22Rv1 (cell line): Measurements from ENCODE around the gene IFITM1.
A peak's percentile ranks its signal among the peaks of the same experiment; 100 is the strongest.
"Not testable (repeated sequence)": the region's sequence is repeated elsewhere in the genome, so short reads cannot be mapped to it uniquely, and the experiment has no call there.

ENCODE experiments used
- CTCF ChIP-seq: fragments of 450-650 bp; IDR thresholded peaks from 2 replicates; pipeline ENCODE4 v1.5.1; 2017; ENCODE audit warnings: mild to moderate bottlenecking
- ZFX ChIP-seq: fragments of 450-650 bp; IDR thresholded peaks from 2 replicates; pipeline ENCODE4 v1.6.1; 2017; ENCODE audit warnings: antibody characterized with exemption, borderline replicate concordance

DNA sequence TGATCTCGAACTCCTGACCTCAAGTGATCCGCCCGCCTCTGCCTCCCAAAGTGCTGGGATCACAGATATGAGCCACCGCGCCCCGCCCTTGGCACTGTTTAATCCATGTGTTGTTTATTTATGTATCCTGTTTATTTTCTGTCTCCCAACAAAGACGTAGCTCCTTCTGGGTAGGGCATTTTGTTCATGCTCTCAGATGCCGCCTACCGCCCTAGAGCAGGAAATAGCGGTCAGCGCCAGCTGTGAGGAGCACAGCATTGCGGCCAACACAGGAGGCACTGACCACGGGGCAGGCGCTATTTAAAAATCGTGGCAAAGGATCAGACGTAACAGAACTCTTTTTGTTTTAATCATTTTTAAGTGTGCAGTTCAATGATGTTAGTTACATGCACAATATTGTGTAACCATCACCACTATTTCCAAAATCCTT, 45.1 kb upstream of the IFITM1 start:
- peak; percentile 64 for TF ChIP-seq CTCF
- not testable (repeated sequence) for TF ChIP-seq ZFX
